Uterus (tissue), 2 donors: ENCODE results near the gene DDX4.

ENCODE experiments used
- POLR2A ChIP-seq, 2 donors: fragments of 450-650 bp; IDR thresholded peaks; one replicate each; pipeline ENCODE4 v1.6.1; 2016; ENCODE audit warnings: antibody characterized with exemption in 2 of 2, mild to moderate bottlenecking in 1 of 2, moderate library complexity in 1 of 2
- TF ChIP-seq, protein P1 (sequence below), 4 experiments: fragments of 200-600 bp in 2 of 4; fragments of 450-650 bp in 2 of 4; sonication (generic) in 2 of 4; IDR thresholded peaks; one replicate each; pipeline ENCODE4 v1.5.1; 2016 to 2019; ENCODE audit warnings: antibody characterized with exemption in 4 of 4, mild to moderate bottlenecking in 2 of 4, moderate library complexity in 1 of 4

DNA sequence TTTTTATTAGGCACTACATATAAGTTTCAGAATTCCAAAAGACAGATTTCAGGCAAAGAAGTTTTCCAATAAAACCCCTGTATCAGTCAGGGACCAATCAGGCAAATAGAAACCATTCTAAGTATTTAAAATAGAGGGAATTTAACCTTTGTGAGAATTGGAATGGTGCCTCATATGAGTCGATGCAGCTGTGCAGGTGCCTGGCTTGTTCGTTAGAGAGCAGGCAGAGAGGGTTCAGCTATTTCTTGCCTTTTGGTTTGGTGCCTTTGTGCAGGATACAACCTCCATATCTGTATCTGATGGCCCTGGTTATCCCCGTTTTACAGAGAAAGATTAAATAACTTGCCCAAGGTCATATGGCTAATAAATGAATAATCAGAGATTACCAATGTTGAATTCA, 6.0 kb upstream of the DDX4 start:
- no peak for TF ChIP-seq POLR2A (IDR thresholded peaks at IDR 0.05)
- TF ChIP-seq, protein P1, sequence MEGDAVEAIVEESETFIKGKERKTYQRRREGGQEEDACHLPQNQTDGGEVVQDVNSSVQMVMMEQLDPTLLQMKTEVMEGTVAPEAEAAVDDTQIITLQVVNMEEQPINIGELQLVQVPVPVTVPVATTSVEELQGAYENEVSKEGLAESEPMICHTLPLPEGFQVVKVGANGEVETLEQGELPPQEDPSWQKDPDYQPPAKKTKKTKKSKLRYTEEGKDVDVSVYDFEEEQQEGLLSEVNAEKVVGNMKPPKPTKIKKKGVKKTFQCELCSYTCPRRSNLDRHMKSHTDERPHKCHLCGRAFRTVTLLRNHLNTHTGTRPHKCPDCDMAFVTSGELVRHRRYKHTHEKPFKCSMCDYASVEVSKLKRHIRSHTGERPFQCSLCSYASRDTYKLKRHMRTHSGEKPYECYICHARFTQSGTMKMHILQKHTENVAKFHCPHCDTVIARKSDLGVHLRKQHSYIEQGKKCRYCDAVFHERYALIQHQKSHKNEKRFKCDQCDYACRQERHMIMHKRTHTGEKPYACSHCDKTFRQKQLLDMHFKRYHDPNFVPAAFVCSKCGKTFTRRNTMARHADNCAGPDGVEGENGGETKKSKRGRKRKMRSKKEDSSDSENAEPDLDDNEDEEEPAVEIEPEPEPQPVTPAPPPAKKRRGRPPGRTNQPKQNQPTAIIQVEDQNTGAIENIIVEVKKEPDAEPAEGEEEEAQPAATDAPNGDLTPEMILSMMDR (IDR thresholded peaks at IDR 0.05) = no peak
